ENCODE results near the gene SIVA1.
A peak's percentile ranks its signal among the peaks of the same experiment; 100 is the strongest.

The SIVA1 gene

DNA sequence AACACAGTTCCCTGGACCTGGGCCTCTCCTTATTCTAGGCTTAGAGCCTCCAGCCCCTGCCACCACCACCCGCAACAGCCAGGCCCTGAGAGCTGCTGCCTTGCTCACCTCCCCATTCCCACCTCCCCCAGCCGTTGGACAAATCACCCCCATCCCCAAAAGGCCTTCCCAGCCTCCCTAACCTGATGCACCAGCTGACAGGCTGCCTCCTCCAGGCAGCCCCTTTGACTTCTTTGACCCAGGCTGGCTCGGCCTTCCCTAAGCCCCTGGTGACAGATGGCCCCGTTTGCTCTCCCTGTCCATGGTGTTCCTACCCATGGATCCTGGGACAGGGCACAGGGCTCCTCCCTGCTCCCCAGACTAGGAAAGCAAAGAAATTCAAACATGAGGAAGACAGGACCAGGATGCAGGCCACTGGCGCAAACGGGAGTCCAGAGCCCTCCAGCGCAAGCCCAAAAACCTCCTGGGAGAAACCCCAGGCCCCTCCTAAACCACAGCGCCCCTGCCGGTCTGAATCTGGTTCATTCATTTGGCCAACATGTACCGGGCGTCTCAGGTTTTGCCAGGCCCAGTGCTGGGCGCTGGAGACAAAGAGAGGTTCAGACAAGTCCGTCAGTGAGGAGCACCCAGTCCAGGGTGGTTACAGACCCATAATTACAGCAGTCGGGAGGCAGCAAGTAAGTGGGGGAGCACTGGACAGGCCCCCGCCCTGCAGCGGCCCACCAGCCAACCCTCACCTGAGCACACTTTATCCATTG is 40.2 kb downstream of the SIVA1 start:
- no peak overlapping the region for H3K4me3 ChIP-seq (ENCODE audit: low read depth, low read length)
- TF ChIP-seq, protein P1, sequence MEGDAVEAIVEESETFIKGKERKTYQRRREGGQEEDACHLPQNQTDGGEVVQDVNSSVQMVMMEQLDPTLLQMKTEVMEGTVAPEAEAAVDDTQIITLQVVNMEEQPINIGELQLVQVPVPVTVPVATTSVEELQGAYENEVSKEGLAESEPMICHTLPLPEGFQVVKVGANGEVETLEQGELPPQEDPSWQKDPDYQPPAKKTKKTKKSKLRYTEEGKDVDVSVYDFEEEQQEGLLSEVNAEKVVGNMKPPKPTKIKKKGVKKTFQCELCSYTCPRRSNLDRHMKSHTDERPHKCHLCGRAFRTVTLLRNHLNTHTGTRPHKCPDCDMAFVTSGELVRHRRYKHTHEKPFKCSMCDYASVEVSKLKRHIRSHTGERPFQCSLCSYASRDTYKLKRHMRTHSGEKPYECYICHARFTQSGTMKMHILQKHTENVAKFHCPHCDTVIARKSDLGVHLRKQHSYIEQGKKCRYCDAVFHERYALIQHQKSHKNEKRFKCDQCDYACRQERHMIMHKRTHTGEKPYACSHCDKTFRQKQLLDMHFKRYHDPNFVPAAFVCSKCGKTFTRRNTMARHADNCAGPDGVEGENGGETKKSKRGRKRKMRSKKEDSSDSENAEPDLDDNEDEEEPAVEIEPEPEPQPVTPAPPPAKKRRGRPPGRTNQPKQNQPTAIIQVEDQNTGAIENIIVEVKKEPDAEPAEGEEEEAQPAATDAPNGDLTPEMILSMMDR (IDR thresholded peaks at IDR 0.05; ENCODE audit: borderline replicate concordance, insufficient read depth, low read depth, low read length): no peak

DNA sequence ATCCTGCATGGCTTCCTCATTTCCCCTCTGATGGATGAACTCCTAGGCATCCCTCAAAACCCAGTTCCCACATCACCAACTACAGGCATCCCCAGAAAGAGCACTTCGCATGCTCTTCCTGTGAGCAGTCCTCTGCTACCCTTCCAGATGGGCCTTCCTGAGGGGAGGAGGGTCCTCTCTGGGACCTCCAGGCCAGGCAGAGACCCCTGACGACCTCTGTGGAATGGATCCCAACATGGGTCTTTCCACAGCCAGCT is 40.7 kb downstream of the SIVA1 start:
- TF ChIP-seq, protein P1 (IDR thresholded peaks at IDR 0.05; ENCODE audit: borderline replicate concordance, insufficient read depth, low read depth, low read length): no peak
- H3K4me3 ChIP-seq (ENCODE audit: low read depth, low read length): no peak overlapping the region

DNA sequence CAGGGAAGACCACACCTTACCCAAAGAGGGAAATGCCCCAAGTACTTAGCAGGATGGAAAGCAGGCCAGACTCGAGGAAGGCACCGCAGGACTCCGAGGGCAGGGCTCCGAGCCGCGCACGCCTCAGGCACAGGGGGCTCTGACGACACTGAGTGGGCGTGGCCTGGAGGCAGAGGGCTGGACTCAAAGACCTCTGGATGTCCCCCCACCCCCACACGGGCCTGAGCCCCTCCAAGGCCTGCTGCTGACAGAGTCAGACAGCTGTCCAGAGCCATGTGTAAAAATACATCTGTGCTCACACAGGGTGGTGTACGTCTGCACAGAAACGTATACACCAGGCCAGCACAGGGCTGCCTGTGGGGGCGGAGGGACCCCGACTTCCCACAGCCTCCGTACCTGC is 41.2 kb downstream of the SIVA1 start:
- TF ChIP-seq, protein P1 (IDR thresholded peaks at IDR 0.05; ENCODE audit: borderline replicate concordance, insufficient read depth, low read depth, low read length): no peak
- H3K4me3 ChIP-seq (ENCODE audit: low read depth, low read length): peak overlapping the region; percentile 77

DNA sequence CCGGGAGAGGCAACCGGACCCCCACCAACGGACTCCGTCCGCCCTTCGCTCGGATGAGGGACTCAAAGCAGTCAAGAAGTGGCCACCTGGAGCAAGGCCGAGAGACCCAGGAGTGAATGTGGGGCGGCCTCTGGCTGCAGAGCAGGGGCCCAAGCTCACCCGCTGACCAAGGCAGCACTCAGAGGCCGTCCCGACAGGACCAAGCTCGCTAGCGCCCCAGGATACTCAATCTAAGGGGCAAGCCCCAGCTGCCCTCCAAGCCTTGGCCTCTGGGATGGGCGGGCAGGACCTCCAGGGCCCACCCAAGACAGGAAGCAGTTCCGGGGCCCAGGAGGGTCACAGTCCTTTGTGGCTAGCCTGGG is 41.7 kb downstream of the SIVA1 start:
- TF ChIP-seq, protein P1 (IDR thresholded peaks at IDR 0.05; ENCODE audit: borderline replicate concordance, insufficient read depth, low read depth, low read length): no peak
- peak overlapping the region; percentile 77 for H3K4me3 ChIP-seq (ENCODE audit: low read depth, low read length)

DNA sequence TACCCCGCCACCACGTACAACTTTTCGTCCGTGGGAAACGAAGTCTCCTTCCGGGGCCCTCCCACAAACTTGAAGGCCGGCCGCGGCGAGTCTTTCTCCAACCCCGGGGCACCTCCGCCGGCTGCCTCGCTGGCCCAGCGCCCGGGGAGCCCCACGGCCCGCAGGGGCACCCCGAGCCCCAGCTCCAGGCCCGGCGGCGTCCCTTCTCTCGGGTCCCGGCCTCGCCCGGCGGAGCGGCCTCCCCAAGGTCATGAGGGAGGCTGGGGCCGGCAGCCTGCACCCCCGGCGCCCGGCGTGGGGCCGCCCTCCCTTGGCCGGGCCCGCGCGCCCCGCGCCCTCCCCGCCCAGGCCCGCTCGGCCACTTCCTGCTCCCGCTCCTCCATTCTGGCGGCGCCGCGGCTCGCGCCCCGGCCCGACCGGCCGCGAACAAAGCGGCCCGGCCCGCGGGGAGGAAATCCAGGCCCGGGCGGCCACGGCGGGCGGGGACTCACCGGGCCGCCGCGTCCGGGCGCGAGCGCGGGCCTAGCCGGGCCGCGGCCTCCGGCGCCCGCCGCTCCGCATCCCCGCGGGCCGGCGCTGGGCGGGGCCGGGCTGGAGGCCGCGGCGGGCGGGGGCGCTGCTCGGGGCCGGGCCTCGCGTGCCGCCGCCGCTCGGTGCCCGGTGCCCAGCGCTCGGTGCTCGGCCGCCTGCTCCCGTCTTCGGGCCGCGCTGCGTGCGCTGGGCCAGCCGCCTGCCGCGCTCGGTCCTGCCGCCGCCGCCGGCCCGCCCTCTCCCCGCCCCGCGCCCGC is 42.2 kb downstream of the SIVA1 start, which contains the start of gene AKT1:
Gene AKT1, minus strand, starts transcription at position 756 of the 788 bp plus-strand sequence. CDS start 3,105 bp downstream, outside the sequence.
- TF ChIP-seq, protein P1 (IDR thresholded peaks at IDR 0.05; ENCODE audit: borderline replicate concordance, insufficient read depth, low read depth, low read length): no peak
- peak within 1 kb of the TSS; percentile 77 for H3K4me3 ChIP-seq (ENCODE audit: low read depth, low read length)

DNA sequence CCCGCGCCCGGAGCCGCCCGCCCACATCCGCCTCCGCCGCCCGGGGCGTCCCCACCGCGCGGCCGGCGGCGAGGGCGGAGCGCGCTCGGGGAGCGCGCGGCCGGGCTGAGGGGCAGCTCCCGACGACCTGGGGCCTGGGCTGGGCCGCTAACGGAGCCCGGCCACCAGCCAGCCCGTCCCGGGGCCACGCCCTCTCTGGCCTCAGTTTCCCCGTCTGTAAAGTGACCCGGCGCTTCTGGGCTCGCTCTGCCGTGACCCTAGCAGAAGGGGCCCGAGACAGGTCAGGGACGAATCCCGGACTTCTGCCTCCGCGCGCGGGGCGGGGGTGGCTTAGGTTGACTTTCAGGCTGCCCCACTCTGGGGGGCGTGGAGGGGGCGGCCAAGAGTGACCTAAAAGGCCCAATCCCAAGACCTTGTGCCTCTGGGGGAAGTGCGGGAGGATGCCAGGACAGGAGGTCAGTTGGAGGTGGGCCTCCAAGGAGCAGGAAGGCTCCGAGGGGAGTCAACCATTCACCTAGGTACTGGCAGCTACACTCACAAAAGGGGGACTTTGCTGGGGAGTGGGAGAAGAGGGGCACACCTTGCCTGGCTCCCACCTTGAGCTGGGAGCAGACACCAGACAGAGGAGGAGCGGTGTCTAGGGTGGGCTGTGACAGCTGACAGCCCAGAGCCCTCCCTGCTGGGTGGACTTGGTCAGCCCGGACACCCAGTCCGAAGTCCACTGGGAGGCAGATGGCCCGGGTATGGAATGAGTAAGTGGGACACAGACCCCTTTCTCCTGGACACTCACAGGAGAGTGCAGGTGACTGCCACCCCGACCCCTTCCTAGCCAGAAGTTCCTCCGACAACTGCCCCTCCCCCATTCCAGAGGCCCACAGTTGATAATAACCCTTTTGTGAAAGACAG is 43.1 kb downstream of the SIVA1 start:
- TF ChIP-seq, protein P1 (IDR thresholded peaks at IDR 0.05; ENCODE audit: borderline replicate concordance, insufficient read depth, low read depth, low read length): no peak
- peak overlapping the region; percentile 77 for H3K4me3 ChIP-seq (ENCODE audit: low read depth, low read length)

All from GM12875 (cell line).